ENCODE data around the gene ZNF506.
A peak's percentile ranks its signal among the peaks of the same experiment; 100 is the strongest.
"Not testable (repeated sequence)": the region's sequence is repeated elsewhere in the genome, so short reads cannot be mapped to it uniquely, and the experiment has no call there.

Gene ZNF506

GRCh38 chr19:19777692-19778091, 43.9 kb downstream of the ZNF506 start:
- DNase-seq, result no peak

- DNase-seq, result peak; percentile 93
Measured at GRCh38 chr19:19776206-19777008, 45.1 kb downstream of the ZNF506 start.

- no peak for DNase-seq
Measured at GRCh38 chr19:19775891-19776205, 45.7 kb downstream of the ZNF506 start.

- no peak for DNase-seq
Measured at GRCh38 chr19:19774354-19775033, 47.1 kb downstream of the ZNF506 start.

GRCh38 chr19:19771963-19772362, 49.6 kb downstream of the ZNF506 start:
- not testable (repeated sequence) for DNase-seq

- DNase-seq, result not testable (repeated sequence)
Measured at GRCh38 chr19:19769971-19770370, 51.6 kb downstream of the ZNF506 start.

GRCh38 chr19:19758164-19758563, 63.4 kb downstream of the ZNF506 start:
- DNase-seq, result no peak

- DNase-seq, result no peak
Measured at GRCh38 chr19:19752760-19753403, 68.7 kb downstream of the ZNF506 start.

GRCh38 chr19:19751846-19752245, 69.7 kb downstream of the ZNF506 start:
- DNase-seq, result no peak

GRCh38 chr19:19750842-19751790, 70.4 kb downstream of the ZNF506 start:
- no peak for DNase-seq

GRCh38 chr19:19749908-19750841, 71.4 kb downstream of the ZNF506 start:
- no peak for DNase-seq

- no peak for DNase-seq
Measured at GRCh38 chr19:19749117-19749907, 72.2 kb downstream of the ZNF506 start.

GRCh38 chr19:19748249-19748938, 73.2 kb downstream of the ZNF506 start:
- no peak for DNase-seq

GRCh38 chr19:19747357-19748220, 74.0 kb downstream of the ZNF506 start:
- no peak for DNase-seq

- no peak for DNase-seq
Measured at GRCh38 chr19:19746286-19747213, 75.0 kb downstream of the ZNF506 start.

GRCh38 chr19:19745496-19746285, 75.9 kb downstream of the ZNF506 start:
- DNase-seq, result no peak

- DNase-seq, result no peak
Measured at GRCh38 chr19:19744641-19745040, 76.9 kb downstream of the ZNF506 start.
